ENCODE measurements around the gene PER3. TPM values are rescaled to one million over a fixed set of nuclear protein-coding genes. Genes with fewer than 3 reads are reported as not detected.
A peak's percentile ranks its signal among the peaks of the same experiment; 100 is the strongest.

Gene PER3
- 20.4 TPM for total RNA-seq
- long read RNA-seq, partial matches to known transcripts = 14 of 18 reads
- long read RNA-seq, other reads (novel, unspliced or antisense) = 4 of 18 reads

DNA sequence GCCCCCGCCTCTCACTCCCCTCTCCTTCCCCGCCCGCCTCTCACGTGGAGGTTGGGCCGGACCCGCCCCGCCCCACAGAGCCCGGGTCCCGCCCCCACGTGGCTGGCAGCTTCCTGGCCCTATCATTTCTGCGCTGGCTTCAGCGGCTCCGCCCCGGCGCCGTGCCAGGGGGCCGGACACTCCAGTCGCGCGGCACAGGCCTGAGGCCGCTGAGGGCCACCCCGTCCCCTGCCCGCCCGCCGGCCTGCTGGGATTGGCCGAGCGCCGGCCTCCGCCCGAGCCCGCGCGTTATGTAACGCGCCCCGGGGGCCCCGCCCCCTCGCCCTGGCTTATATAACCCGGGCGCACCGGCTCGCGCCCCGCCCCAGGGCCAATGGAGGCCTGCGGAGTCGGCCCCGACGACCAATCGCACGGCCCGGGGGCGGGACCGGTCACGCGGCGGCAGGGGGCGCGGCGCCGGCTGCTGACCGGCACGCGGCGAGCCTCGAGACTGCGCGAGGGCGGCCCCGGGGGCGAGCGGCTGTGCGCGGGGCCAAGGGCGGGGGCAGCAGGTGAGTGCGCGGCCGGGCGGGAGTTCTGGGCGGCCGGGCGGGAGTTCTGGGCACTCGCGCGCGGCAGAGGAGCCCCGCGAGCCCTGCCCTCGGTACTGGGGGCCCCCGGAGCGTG lies at the start of gene PER3:
TSS of gene PER3 (plus strand) at position 466 of the 666 bp plus-strand sequence. CDS start 587 bp downstream, outside the sequence.
- intact Hi-C loops (cut with micrococcal nuclease) = no loop called here
- peak; percentile 99 for DNase-seq
- peak; percentile 93 for ATAC-seq

DNA sequence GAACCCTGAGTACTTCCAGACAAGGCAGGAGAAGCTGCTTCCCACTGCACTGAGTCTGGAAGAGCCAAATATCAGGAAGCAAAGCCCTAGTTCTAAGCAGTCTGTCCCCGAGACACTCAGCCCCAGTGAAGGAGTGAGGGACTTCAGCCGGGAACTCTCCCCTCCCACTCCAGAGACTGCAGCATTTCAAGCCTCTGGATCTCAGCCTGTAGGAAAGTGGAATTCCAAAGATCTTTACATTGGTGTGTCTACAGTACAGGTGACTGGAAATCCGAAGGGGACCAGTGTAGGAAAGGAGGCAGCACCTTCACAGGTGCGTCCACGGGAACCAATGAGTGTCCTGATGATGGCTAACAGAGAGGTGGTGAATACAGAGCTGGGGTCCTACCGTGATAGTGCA lies 46.0 kb upstream of the PER3 start:
- intact Hi-C loops (cut with micrococcal nuclease) = no loop called here
- no peak for DNase-seq
- no peak for ATAC-seq

GRCh38 chr1:7743346-7743745 lies 40.7 kb upstream of the PER3 start:
- intact Hi-C loops (cut with micrococcal nuclease) = no loop called here
- no peak for DNase-seq
- ATAC-seq = no peak

DNA sequence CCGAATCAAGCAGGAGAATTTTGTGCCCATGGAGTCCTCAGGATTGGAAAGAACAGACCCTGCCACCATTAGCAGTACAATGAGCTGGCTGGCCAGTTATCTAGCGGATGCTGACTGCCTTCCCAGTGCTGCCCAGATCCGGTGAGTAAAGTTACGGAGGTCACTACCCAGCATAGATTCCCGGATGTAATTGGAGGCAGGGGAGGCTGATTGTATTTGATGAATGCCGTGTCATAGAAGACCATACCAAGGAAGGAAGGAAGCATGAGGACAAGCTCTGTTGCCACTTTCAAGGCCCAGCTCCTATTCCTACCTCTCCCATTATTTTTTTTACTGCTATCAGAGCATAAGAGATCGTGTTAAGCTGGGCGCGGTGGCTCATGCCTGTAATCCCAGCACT lies 39.2 kb upstream of the PER3 start:
- intact Hi-C loops (cut with micrococcal nuclease) = no loop called here
- no peak for DNase-seq
- no peak for ATAC-seq

DNA sequence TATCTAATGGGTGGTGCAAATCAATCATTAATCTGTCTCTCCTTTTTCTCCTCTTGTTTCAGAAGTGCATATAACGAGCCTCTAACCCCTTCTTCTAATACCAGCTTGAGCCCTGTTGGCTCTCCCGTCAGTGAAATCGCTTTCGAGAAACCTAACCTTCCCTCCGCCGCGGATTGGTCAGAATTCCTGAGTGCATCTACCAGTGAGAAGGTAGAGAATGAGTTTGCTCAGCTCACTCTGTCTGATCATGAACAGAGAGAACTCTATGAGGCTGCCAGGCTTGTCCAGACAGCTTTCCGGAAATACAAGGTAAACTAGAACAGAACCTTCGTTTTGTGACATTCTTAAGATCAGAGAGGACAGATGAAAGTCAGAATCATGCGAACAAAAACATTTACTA lies 38.3 kb upstream of the PER3 start:
- ATAC-seq = no peak
- intact Hi-C loops (cut with micrococcal nuclease) = no loop called here

GRCh38 chr1:7747605-7748004 lies 36.5 kb upstream of the PER3 start:
- no peak for ATAC-seq
- DNase-seq = no peak
- intact Hi-C loops (cut with micrococcal nuclease) = no loop called here

More for the DNA sequence above, 38.3 kb upstream of the PER3 start:
- no peak for DNase-seq

DNA sequence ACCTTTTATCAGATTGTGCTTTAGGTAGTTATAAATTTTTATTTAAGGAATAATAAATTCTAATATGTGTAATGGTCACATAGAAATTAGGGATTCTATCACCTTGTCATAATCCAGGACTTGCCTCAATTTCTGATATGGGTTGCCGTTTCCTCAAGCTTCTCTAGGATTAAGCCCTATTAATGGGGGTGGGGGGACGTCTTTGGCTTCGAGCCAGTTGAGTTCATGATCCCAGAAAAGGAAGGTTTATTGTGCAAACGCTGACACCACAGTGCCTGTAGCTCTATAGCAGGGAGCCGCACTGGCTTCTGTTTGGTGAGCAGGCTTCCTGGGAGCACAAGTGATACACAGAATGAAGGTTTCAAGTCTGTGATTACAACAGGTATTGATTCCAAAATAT lies 35.0 kb upstream of the PER3 start:
- ATAC-seq = no peak
- intact Hi-C loops (cut with micrococcal nuclease) = no loop called here
- DNase-seq = no peak

GRCh38 chr1:7751174-7751573 lies 32.9 kb upstream of the PER3 start:
- intact Hi-C loops (cut with micrococcal nuclease) = no loop called here
- no peak for DNase-seq
- ATAC-seq = no peak

- DNase-seq = peak; percentile 53
- peak; percentile 68 for ATAC-seq
- intact Hi-C loops (cut with micrococcal nuclease) = loop anchor here (2.0 kb wide), 1 partner anchor 86 kb away; no protein-coding TSS in a partner anchor
Measured at GRCh38 chr1:7752512-7753417, 31.3 kb upstream of the PER3 start.

GRCh38 chr1:7753641-7754040 lies 30.4 kb upstream of the PER3 start:
- no peak for ATAC-seq
- intact Hi-C loops (cut with micrococcal nuclease) = loop anchor here (2.0 kb wide), 1 partner anchor 87 kb away; no protein-coding TSS in a partner anchor
- DNase-seq = no peak

- intact Hi-C loops (cut with micrococcal nuclease) = no loop called here
- no peak for ATAC-seq
Measured at GRCh38 chr1:7754234-7754633, 29.9 kb upstream of the PER3 start.

GRCh38 chr1:7755448-7755847 lies 28.6 kb upstream of the PER3 start:
- ATAC-seq (no peak), DNase-seq (no peak)
- intact Hi-C loops (cut with micrococcal nuclease) = no loop called here

More at GRCh38 chr1:7754234-7754633, 29.9 kb upstream of the PER3 start:
- DNase-seq = no peak

DNA sequence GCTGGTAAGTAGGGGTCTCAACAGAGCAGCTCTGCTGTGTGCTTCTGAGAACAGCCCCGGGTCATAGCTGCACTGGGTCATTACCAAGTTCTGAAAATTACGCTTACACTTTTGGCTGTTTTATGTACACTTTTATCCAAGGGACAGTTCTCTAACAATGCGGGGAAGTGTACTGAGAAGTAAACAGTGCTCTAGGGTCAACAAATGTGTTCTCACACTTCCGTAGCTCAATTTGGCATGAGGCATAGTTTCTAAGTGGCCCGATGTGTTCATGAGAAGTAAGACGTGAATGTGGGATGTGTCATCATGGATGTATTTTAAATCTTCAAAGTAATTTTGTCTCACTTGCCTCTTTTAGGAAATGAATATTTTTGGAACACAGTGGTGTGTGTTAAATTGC lies 23.8 kb upstream of the PER3 start:
- intact Hi-C loops (cut with micrococcal nuclease) = no loop called here

DNA sequence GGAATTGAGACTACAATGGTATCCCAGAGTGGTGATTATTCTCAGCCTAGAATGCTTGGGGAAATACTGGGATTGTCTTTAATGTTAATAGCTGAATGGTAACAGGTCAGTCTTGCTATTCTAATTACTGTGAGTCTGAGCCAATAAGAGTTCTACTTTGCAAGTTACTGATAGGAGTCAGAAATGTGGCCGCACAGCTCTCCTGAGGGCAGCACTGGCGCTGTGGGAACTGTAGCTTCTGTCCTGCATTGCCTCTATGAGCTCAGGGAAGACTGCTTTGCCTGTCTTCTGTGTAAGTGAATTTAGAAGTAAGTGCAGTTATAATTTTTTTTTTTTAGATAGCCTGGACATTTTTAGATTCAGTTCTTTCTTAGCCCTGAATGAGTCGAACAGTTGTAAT lies 23.0 kb upstream of the PER3 start:
- DNase-seq (no peak), ATAC-seq (peak; percentile 34)
- intact Hi-C loops (cut with micrococcal nuclease) = no loop called here

More for the DNA sequence above, 23.8 kb upstream of the PER3 start:
- DNase-seq (no peak), ATAC-seq (no peak)

- intact Hi-C loops (cut with micrococcal nuclease) = no loop called here
- DNase-seq (no peak), ATAC-seq (no peak)
Measured at GRCh38 chr1:7767176-7767575, 16.9 kb upstream of the PER3 start.

- DNase-seq (no peak), ATAC-seq (no peak)
- intact Hi-C loops (cut with micrococcal nuclease) = no loop called here
Measured at GRCh38 chr1:7768583-7768982, 15.5 kb upstream of the PER3 start.

GRCh38 chr1:7769673-7770412 lies 14.2 kb upstream of the PER3 start:
- intact Hi-C loops (cut with micrococcal nuclease) = no loop called here
- ATAC-seq (no peak), DNase-seq (no peak)

- peak; percentile 38 for ATAC-seq
- intact Hi-C loops (cut with micrococcal nuclease) = no loop called here
- no peak for DNase-seq
Measured at GRCh38 chr1:7770669-7770996, 13.5 kb upstream of the PER3 start.

DNA sequence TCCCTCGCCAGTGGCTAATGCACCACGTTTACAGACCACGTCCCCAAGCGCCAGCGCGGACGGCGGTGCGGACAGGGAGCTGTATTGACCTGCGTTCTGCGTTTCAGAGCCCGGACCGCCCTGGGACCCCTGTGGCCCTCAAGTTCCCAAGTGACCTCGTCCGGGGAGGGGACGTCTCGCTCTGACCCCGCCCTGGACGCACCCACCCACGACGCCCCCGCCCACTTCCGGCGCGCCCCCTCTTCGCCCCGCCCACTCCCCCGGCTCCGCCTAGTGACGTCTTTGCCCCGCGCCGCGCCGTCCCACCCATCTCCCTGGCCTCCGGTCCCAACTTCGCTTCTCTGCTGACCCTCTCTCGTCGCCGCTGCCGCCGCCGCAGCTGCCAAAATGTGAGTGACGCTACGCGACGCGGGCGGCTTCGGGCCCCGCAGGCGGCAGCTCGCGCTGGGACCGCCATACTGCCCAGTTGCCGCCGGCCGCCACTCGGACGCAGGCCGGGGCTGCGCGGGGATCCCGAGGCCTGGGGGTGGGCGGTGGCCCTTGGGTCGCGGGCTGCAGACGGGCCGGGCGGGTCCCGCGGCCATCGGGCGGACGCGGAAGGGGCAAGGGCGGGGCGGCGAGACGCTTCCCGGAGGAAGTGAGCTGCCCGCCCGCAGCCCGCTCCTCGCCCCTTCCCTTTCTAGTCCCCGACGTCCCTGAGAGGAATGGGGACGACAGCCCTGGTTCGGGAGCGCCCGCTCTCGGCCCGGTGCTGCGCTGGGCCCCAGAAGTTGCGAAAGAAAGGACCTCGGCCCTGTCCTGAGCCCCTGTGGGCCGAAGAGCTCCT lies 12.9 kb upstream of the PER3 start, which contains the start of gene VAMP3:
TSS of gene VAMP3 (plus strand) at position 300 of the 826 bp plus-strand sequence. CDS start at position 388, 88 bp downstream.
- DNase-seq (peak; percentile 93), ATAC-seq (peak; percentile 99)
- intact Hi-C loops (cut with micrococcal nuclease) = no loop called here

Data from left ventricle myocardium superior (tissue), 1 donor.